ENCODE measurements around the gene SPIRE1.

- TF ChIP-seq POLR2A (IDR thresholded peaks at IDR 0.05) (no peak), CTCF (IDR thresholded peaks at IDR 0.05) (no peak)
These were observed 225.0 kb downstream of the SPIRE1 start for GRCh38 chr18:12432881-12433280.

Measured in stomach (tissue), 4 donors.